GM12865 (cell line): Measurements from ENCODE around the gene ENO2.

Source experiments
- DNase-seq: peaks from one replicate; pipeline ENCODE4 v3.0.0; 2010; ENCODE audit warnings: low read depth
- H3K4me3 ChIP-seq: 2 replicates; pipeline ENCODE4 v1.5.1; 2011; ENCODE audit warnings: mild to moderate bottlenecking, low read depth, low read length, control low read depth
- TF ChIP-seq, protein P1 (sequence below): IDR thresholded peaks from 2 replicates; pipeline ENCODE4 v1.5.1; 2011; ENCODE audit warnings: low read length, control low read depth, low read depth, inconsistent platforms; ENCODE audit not compliant: insufficient read depth; ENCODE audit errors: missing control alignments

Gene ENO2

DNA sequence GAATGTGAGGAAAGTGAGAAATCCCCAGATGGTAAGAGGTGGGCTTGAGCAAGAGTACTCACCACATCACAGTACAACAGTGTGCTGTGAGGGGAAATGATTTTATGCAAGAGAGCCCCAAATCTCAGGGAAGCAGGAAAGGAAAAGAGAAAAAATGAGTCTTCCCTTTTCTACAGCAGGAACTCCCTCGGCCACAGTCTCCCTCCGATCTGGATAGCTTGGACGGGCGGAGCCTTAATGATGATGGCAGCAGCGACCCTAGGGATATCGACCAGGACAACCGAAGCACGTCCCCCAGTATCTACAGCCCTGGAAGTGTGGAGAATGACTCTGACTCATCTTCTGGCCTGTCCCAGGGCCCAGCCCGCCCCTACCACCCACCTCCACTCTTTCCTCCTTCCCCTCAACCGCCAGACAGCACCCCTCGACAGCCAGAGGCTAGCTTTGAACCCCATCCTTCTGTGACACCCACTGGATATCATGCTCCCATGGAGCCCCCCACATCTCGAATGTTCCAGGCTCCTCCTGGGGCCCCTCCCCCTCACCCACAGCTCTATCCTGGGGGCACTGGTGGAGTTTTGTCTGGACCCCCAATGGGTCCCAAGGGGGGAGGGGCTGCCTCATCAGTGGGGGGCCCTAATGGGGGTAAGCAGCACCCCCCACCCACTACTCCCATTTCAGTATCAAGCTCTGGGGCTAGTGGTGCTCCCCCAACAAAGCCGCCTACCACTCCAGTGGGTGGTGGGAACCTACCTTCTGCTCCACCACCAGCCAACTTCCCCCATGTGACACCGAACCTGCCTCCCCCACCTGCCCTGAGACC, 21.2 kb downstream of the ENO2 start:
- DNase-seq: no peak
- no peak overlapping the region; the same call in 1 of the 2 replicates for H3K4me3 ChIP-seq
- TF ChIP-seq, protein P1, sequence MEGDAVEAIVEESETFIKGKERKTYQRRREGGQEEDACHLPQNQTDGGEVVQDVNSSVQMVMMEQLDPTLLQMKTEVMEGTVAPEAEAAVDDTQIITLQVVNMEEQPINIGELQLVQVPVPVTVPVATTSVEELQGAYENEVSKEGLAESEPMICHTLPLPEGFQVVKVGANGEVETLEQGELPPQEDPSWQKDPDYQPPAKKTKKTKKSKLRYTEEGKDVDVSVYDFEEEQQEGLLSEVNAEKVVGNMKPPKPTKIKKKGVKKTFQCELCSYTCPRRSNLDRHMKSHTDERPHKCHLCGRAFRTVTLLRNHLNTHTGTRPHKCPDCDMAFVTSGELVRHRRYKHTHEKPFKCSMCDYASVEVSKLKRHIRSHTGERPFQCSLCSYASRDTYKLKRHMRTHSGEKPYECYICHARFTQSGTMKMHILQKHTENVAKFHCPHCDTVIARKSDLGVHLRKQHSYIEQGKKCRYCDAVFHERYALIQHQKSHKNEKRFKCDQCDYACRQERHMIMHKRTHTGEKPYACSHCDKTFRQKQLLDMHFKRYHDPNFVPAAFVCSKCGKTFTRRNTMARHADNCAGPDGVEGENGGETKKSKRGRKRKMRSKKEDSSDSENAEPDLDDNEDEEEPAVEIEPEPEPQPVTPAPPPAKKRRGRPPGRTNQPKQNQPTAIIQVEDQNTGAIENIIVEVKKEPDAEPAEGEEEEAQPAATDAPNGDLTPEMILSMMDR: no peak

DNA sequence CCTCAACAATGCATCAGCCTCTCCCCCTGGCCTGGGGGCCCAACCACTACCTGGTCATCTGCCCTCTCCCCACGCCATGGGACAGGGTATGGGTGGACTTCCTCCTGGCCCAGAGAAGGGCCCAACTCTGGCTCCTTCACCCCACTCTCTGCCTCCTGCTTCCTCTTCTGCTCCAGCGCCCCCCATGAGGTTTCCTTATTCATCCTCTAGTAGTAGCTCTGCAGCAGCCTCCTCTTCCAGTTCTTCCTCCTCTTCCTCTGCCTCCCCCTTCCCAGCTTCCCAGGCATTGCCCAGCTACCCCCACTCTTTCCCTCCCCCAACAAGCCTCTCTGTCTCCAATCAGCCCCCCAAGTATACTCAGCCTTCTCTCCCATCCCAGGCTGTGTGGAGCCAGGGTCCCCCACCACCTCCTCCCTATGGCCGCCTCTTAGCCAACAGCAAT, 21.8 kb downstream of the ENO2 start:
- peak overlapping the region; percentile 94 for H3K4me3 ChIP-seq
- no peak for DNase-seq
- TF ChIP-seq, protein P1: no peak

DNA sequence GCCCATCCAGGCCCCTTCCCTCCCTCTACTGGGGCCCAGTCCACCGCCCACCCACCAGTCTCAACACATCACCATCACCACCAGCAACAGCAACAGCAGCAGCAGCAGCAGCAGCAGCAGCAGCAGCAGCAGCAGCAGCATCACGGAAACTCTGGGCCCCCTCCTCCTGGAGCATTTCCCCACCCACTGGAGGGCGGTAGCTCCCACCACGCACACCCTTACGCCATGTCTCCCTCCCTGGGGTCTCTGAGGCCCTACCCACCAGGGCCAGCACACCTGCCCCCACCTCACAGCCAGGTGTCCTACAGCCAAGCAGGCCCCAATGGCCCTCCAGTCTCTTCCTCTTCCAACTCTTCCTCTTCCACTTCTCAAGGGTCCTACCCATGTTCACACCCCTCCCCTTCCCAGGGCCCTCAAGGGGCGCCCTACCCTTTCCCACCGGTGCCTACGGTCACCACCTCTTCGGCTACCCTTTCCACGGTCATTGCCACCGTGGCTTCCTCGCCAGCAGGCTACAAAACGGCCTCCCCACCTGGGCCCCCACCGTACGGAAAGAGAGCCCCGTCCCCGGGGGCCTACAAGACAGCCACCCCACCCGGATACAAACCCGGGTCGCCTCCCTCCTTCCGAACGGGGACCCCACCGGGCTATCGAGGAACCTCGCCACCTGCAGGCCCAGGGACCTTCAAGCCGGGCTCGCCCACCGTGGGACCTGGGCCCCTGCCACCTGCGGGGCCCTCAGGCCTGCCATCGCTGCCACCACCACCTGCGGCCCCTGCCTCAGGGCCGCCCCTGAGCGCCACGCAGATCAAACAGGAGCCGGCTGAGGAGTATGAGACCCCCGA, 22.5 kb downstream of the ENO2 start:
- peak overlapping the region; percentile 94 for H3K4me3 ChIP-seq
- TF ChIP-seq, protein P1: peak; percentile 8
- DNase-seq: peak; percentile 73

DNA sequence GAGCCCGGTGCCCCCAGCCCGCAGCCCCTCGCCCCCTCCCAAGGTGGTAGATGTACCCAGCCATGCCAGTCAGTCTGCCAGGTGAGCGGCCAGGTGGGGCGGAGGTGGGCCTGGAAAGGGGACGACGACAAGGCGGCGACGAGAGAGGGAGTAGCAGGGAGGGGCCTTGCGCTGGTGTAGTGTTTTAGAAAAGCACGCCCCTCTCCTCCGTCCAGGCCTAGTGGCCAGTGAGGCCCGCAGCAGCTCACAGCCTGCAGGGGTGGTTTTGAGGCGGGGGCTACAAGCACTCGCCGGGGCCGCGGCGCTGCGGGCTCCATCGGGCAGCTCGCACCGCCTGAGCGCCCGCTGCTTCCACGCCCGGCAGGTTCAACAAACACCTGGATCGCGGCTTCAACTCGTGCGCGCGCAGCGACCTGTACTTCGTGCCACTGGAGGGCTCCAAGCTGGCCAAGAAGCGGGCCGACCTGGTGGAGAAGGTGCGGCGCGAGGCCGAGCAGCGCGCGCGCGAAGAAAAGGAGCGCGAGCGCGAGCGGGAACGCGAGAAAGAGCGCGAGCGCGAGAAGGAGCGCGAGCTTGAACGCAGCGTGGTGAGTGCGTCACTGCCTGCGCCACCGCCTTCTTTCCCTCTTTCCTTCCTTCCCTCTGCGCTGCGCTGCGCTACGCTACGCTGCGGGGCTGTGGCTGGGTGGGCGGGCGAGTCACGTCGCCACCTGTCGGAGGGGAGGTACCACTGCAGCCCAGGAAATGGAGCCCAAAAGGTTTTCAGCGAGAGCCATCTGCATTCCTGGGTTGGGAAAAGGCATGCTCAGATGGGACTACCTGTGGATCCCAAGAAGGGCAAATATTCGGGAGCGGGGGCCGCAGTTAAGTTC, 23.3 kb downstream of the ENO2 start:
- TF ChIP-seq, protein P1: peak; percentile 97
- peak; percentile 98 for DNase-seq
- H3K4me3 ChIP-seq: peak overlapping the region; percentile 94

DNA sequence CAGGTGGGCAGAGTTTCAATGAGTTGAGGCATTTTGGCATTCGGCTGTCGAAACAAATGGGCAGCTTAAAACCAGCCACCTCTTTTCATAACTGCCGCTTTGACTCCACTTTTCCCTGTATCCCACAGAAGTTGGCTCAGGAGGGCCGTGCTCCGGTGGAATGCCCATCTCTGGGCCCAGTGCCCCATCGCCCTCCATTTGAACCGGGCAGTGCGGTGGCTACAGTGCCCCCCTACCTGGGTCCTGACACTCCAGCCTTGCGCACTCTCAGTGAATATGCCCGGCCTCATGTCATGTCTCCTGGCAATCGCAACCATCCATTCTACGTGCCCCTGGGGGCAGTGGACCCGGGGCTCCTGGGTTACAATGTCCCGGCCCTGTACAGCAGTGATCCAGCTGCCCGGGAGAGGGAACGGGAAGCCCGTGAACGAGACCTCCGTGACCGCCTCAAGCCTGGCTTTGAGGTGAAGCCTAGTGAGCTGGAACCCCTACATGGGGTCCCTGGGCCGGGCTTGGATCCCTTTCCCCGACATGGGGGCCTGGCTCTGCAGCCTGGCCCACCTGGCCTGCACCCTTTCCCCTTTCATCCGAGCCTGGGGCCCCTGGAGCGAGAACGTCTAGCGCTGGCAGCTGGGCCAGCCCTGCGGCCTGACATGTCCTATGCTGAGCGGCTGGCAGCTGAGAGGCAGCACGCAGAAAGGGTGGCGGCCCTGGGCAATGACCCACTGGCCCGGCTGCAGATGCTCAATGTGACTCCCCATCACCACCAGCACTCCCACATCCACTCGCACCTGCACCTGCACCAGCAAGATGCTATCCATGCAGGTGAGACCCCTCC, 24.2 kb downstream of the ENO2 start:
- TF ChIP-seq, protein P1: no peak
- peak overlapping the region; percentile 94 for H3K4me3 ChIP-seq
- peak; percentile 16 for DNase-seq

DNA sequence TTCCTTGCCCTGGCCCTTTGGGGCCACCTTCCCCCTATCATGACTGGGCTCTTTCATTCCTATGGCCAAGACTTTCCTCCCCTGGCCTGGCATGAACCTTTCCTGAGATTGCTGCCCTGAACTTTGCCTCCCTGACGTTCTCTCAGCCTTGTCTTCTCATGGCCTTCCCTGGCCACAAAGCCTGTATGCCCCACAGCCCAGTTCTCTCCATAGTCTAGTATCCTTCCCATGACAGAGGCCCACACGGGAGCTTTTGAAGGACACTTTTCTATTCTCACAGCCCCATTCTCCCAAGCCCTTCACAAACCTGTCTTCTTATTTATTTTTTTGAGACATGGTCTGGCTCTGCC, 24.8 kb downstream of the ENO2 start:
- DNase-seq: no peak
- TF ChIP-seq, protein P1: no peak

More for the DNA sequence above, 24.8 kb downstream of the ENO2 start:
- H3K4me3 ChIP-seq: no peak overlapping the region
